ENCODE results near the gene MACROD1. TPM values are rescaled to one million over a fixed set of nuclear protein-coding genes. Genes with fewer than 3 reads are reported as not detected.

The MACROD1 gene
- total and polyA plus RNA-seq, 9 of the 15 experiments (the other 6 are each of a cell fraction or from before 2014, with no cell fraction given) = 1.1 to 60.0 (median 26.4) TPM

- Histone ChIP-seq H3K9me3 (replicated peaks; ENCODE audit: control insufficient read depth, insufficient read depth, low read depth, low read length) (no peaks in the 10 kb centered on the region), H3K9me1 (ENCODE audit: control insufficient read depth, insufficient read depth, low read length) (peaks cover 8% of the 10 kb centered on the region), H4K20me1 (replicated peaks; ENCODE audit: control insufficient read depth, insufficient read depth, low read length) (peaks cover 29% of the 10 kb centered on the region), H2AFZ (ENCODE audit: low read depth, low read length) (no peak overlapping the region), H3K4me3 (no peak overlapping the region), H3K27me3 (ENCODE audit: control insufficient read depth in 2 of 2, insufficient read depth in 2 of 2, low read length in 2 of 2) (no peaks in the 10 kb centered on the region), H3K27ac (ENCODE audit: extremely low read depth, low read depth, low read length) (no peak overlapping the region), H3K4me2 (ENCODE audit: insufficient read depth, low read length) (no peak overlapping the region), H3K79me2 (ENCODE audit: control insufficient read depth, insufficient read depth, low read length) (no peaks in the 10 kb centered on the region), H3K36me3 (ENCODE audit: control insufficient read depth, insufficient read depth, low read length) (no peaks in the 10 kb centered on the region), H3K9ac (ENCODE audit: insufficient read depth in 1 of 2, low read depth in 2 of 2, low read length in 2 of 2) (no peak overlapping the region), H3K4me1 (replicated peaks in 1 of 2; ENCODE audit: control insufficient read depth in 2 of 2, insufficient read depth in 2 of 2, low read length in 2 of 2) (peaks cover 0 to 27% of the 10 kb centered on the region in 2 experiments; a peak in 2 of 5 replicates)
- TF ChIP-seq STAT5A (IDR thresholded peaks at IDR 0.05; ENCODE audit: borderline replicate concordance, low read length) (no peak), AFF1 (IDR thresholded peaks at IDR 0.05; ENCODE audit: low read depth in 1 of 2, partially characterized antibody in 2 of 2) (no peak), RFX1 (IDR thresholded peaks at IDR 0.05) (no peak), TFAM (CRISPR knock-in tag; conservative IDR thresholded peaks at IDR 0.05) (no peak), RBBP5 (IDR thresholded peaks at IDR 0.05; ENCODE audit: borderline replicate concordance, insufficient read depth, low read length, poor library complexity, severe bottlenecking) (no peak), CCAR2 (IDR thresholded peaks at IDR 0.05; ENCODE audit: low read depth, low read length) (no peak), DIDO1 (tag; IDR thresholded peaks at IDR 0.05; ENCODE audit: low read depth) (no peak), BDP1 (IDR thresholded peaks at IDR 0.05; ENCODE audit: insufficient read depth, insufficient read length) (no peak), ZNF518B (CRISPR knock-in tag; IDR thresholded peaks at IDR 0.05) (no peak), FOXP4 (CRISPR knock-in tag; IDR thresholded peaks at IDR 0.05; ENCODE audit: borderline replicate concordance) (no peak), C11orf30 (IDR thresholded peaks at IDR 0.05; ENCODE audit: low read depth) (no peak), HBP1 (CRISPR knock-in tag; IDR thresholded peaks at IDR 0.05) (no peak)
- FAIRE-seq (no peak), DNase-seq (ENCODE audit: extremely low read depth in 1 of 4, low spot score in 3 of 4) (no peak), ATAC-seq (no peak)
- CTCF ChIA-PET (ENCODE audit: low intra/inter-chr PET ratio) = no interaction called here
- BruUV-seq (replicated peaks) = no TSS peak
- intact Hi-C loops (cut with micrococcal nuclease) (no loop called here), in situ Hi-C loops (cut with MboI) (no loop called here)
- WGBS (ENCODE audit: insufficient coverage, low coverage, missing lambda C conversion rate) = 70% methylated on average over 5 of the region's 8 CpGs
- POLR2A ChIA-PET = no interaction called here
Measured at GRCh38 chr11:64129403-64129802, 36.5 kb downstream of the MACROD1 start.
